ENCODE data around the gene AQR.
"Not testable (repeated sequence)": the region's sequence is repeated elsewhere in the genome, so short reads cannot be mapped to it uniquely, and the experiment has no call there.

The AQR gene

DNA sequence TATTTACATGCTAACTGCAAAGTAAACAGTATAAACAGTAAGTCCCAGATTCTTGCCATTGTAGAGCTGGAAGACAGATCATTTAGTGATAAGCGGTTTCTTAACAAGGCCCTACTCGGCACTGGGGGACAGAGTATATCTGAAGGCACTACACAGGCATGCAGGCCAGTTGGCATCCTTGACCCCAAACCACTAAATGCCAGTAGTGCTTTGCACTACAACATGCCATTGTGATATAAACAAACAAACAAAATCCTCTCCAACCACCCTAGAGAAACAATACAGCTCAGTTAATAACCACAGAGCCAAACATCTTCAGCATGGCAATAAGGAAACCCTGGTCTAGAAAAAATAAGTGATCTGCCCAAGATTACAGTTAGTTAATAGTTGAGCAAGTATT is 5.3 kb downstream of the AQR start:
- Histone ChIP-seq H3K4me1 (peaks cover 33% of the 10 kb centered on the region), H4K20me1 (peaks cover 82% of the 10 kb centered on the region), H3K4me3 (no peak overlapping the region), H3K27ac (no peak overlapping the region), H3K27me3 (no peaks in the 10 kb centered on the region), H3K36me3 (peaks cover 65% of the 10 kb centered on the region), H3K9me3 (no peaks in the 10 kb centered on the region), H3K4me2 (no peak overlapping the region), H3K9ac (no peak overlapping the region)
- no peak for TF ChIP-seq Cebpa-rat (IDR thresholded peaks at IDR 0.05)

GRCh38 chr15:34953851-34954250 is 15.7 kb downstream of the AQR start:
- Histone ChIP-seq H3K36me3 (peaks cover 80% of the 10 kb centered on the region), H3K27ac (no peak overlapping the region), H4K20me1 (peaks cover 60% of the 10 kb centered on the region), H3K9me3 (no peaks in the 10 kb centered on the region), H3K27me3 (no peaks in the 10 kb centered on the region), H3K4me1 (no peaks in the 10 kb centered on the region), H3K4me3 (no peak overlapping the region), H3K9ac (no peak overlapping the region), H3K4me2 (no peak overlapping the region)
- TF ChIP-seq Cebpa-rat (IDR thresholded peaks at IDR 0.05) = no peak

GRCh38 chr15:34952481-34952880 is 17.1 kb downstream of the AQR start:
- no peak overlapping the region for H3K9ac ChIP-seq
- no peak overlapping the region for H3K27ac ChIP-seq
- no peaks in the 10 kb centered on the region for H3K9me3 ChIP-seq
- no peaks in the 10 kb centered on the region for H3K27me3 ChIP-seq
- peaks cover 46% of the 10 kb centered on the region for H4K20me1 ChIP-seq
- no peak overlapping the region for H3K4me3 ChIP-seq
- no peak overlapping the region for H3K4me2 ChIP-seq
- no peak for TF ChIP-seq Cebpa-rat (IDR thresholded peaks at IDR 0.05)
- no peaks in the 10 kb centered on the region for H3K4me1 ChIP-seq
- peaks cover 85% of the 10 kb centered on the region for H3K36me3 ChIP-seq

- TF ChIP-seq Cebpa-rat (IDR thresholded peaks at IDR 0.05) = no peak
- Histone ChIP-seq H3K9me3 (no peaks in the 10 kb centered on the region), H3K4me3 (no peak overlapping the region), H3K36me3 (peaks cover 87% of the 10 kb centered on the region), H3K9ac (no peak overlapping the region), H3K4me2 (no peak overlapping the region), H3K4me1 (no peaks in the 10 kb centered on the region), H3K27me3 (no peaks in the 10 kb centered on the region), H3K27ac (no peak overlapping the region), H4K20me1 (peaks cover 41% of the 10 kb centered on the region)
These were observed 17.5 kb downstream of the AQR start for GRCh38 chr15:34951993-34952392.

GRCh38 chr15:34944936-34945335 is 24.6 kb downstream of the AQR start:
- Histone ChIP-seq H4K20me1 (no peaks in the 10 kb centered on the region), H3K4me3 (no peak overlapping the region), H3K4me1 (no peaks in the 10 kb centered on the region), H3K9me3 (no peaks in the 10 kb centered on the region), H3K27ac (no peak overlapping the region), H3K9ac (no peak overlapping the region), H3K27me3 (no peaks in the 10 kb centered on the region), H3K36me3 (peaks cover 74% of the 10 kb centered on the region), H3K4me2 (no peak overlapping the region)
- no peak for TF ChIP-seq Cebpa-rat (IDR thresholded peaks at IDR 0.05)

- peaks cover 74% of the 10 kb centered on the region for H3K36me3 ChIP-seq
- no peaks in the 10 kb centered on the region for H3K27me3 ChIP-seq
- no peak overlapping the region for H3K9ac ChIP-seq
- no peaks in the 10 kb centered on the region for H3K9me3 ChIP-seq
- H3K27ac ChIP-seq = no peak overlapping the region
- H4K20me1 ChIP-seq = no peaks in the 10 kb centered on the region
- H3K4me1 ChIP-seq = no peaks in the 10 kb centered on the region
- H3K4me2 ChIP-seq = no peak overlapping the region
- no peak for TF ChIP-seq Cebpa-rat (IDR thresholded peaks at IDR 0.05)
- no peak overlapping the region for H3K4me3 ChIP-seq
These were observed 25.8 kb downstream of the AQR start for GRCh38 chr15:34943711-34944110.

GRCh38 chr15:34943264-34943663 is 26.3 kb downstream of the AQR start:
- H3K36me3 ChIP-seq = peaks cover 74% of the 10 kb centered on the region
- not testable (repeated sequence) for H3K4me2 ChIP-seq, H3K27me3 ChIP-seq, H3K4me1 ChIP-seq, H3K9ac ChIP-seq, H4K20me1 ChIP-seq, H3K27ac ChIP-seq, H3K9me3 ChIP-seq, H3K4me3 ChIP-seq

GRCh38 chr15:34942363-34942762 is 27.2 kb downstream of the AQR start:
- H4K20me1 ChIP-seq = no peaks in the 10 kb centered on the region
- H3K9me3 ChIP-seq = no peaks in the 10 kb centered on the region
- H3K36me3 ChIP-seq = peaks cover 74% of the 10 kb centered on the region
- H3K4me1 ChIP-seq = no peaks in the 10 kb centered on the region
- H3K4me3 ChIP-seq = no peak overlapping the region
- no peaks in the 10 kb centered on the region for H3K27me3 ChIP-seq
- no peak overlapping the region for H3K4me2 ChIP-seq
- no peak overlapping the region for H3K9ac ChIP-seq
- no peak for TF ChIP-seq Cebpa-rat (IDR thresholded peaks at IDR 0.05)
- no peak overlapping the region for H3K27ac ChIP-seq

DNA sequence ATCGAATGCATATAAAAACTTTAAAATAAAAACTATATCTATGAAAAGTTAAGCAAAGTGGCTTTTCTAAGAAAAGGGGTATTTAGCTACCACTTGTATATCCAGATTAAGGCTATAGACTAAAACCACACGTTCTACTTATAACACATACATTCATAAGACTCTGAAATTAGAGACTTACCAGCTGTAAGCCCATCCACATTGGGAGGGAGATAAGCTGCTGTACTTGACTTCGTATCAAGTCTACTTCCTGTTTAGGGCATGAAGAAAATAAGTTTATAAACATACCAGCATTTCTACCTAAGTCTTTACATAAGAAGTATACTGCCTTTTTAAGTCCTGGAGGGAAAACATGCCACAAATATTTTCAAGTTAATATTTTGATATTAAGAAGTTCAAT is 27.7 kb downstream of the AQR start:
- Histone ChIP-seq H3K36me3 (peaks cover 80% of the 10 kb centered on the region), H4K20me1 (no peaks in the 10 kb centered on the region), H3K27ac (no peak overlapping the region), H3K4me2 (no peak overlapping the region), H3K27me3 (no peaks in the 10 kb centered on the region), H3K9ac (no peak overlapping the region), H3K4me1 (no peaks in the 10 kb centered on the region), H3K9me3 (no peaks in the 10 kb centered on the region), H3K4me3 (no peak overlapping the region)
- TF ChIP-seq Cebpa-rat (IDR thresholded peaks at IDR 0.05) = no peak

DNA sequence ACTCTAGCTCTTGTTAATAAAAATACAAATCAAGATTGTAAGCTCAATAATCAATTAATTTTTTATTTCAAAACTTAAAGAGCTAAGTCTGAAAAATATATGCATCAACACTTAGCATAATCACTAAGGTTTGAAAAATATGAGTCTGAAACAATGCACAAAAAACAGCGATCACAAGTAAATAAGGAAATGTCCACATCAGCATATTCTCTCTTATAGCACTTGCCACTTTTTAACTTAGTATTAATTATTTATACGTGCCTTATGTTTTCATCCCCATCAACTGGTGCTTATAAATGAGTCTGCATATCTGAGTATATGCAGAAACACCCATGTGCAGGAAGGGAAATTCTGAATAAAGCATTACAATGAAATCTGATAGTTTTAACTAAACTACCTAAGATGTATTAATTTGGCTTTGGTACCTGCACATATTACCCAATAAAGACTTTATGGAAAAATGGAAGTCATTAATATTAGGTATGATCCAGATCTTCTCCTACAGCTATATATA is 28.3 kb downstream of the AQR start:
- H3K27me3 ChIP-seq = no peaks in the 10 kb centered on the region
- H3K9ac ChIP-seq = no peak overlapping the region
- TF ChIP-seq Cebpa-rat (IDR thresholded peaks at IDR 0.05) = no peak
- H4K20me1 ChIP-seq = no peaks in the 10 kb centered on the region
- H3K4me3 ChIP-seq = no peak overlapping the region
- H3K9me3 ChIP-seq = no peaks in the 10 kb centered on the region
- no peak overlapping the region for H3K27ac ChIP-seq
- H3K4me1 ChIP-seq = no peaks in the 10 kb centered on the region
- no peak overlapping the region for H3K4me2 ChIP-seq
- H3K36me3 ChIP-seq = peaks cover 85% of the 10 kb centered on the region

GRCh38 chr15:34933432-34933975 is 36.0 kb downstream of the AQR start:
- H3K36me3 ChIP-seq = peaks cover 87% of the 10 kb centered on the region

DNA sequence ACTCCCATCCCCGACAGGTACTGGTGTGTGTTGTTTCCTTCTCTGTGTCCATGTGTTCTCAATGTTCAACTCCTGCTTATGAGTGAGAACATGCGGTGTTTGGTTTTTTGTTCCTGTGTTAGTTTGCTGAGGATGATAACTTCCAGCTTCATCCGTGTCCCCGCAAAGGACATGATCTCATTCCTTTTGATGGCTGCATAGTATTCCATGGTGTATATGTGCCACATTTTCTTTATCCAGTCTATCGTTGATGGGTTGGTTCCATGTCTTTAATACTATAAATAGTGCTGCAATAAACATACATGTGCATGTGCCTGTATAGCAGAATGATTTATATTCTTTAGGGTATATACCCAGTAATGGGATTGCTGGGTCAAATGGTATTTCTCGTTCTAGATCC is 41.2 kb downstream of the AQR start:
- H3K9me3 ChIP-seq, H3K4me2 ChIP-seq, H3K27me3 ChIP-seq, H3K9ac ChIP-seq, H3K4me3 ChIP-seq, H4K20me1 ChIP-seq, H3K4me1 ChIP-seq, H3K27ac ChIP-seq: not testable (repeated sequence)
- H3K36me3 ChIP-seq = peaks cover 82% of the 10 kb centered on the region

More at GRCh38 chr15:34933432-34933975, 36.0 kb downstream of the AQR start:
- TF ChIP-seq Cebpa-rat (IDR thresholded peaks at IDR 0.05) = no peak
- peaks cover 6% of the 10 kb centered on the region for H3K9me3 ChIP-seq
- H3K9ac ChIP-seq = no peak overlapping the region
- no peaks in the 10 kb centered on the region for H3K27me3 ChIP-seq
- H3K4me3 ChIP-seq = no peak overlapping the region
- no peak overlapping the region for H3K4me2 ChIP-seq
- no peak overlapping the region for H3K27ac ChIP-seq
- H4K20me1 ChIP-seq = no peaks in the 10 kb centered on the region
- no peaks in the 10 kb centered on the region for H3K4me1 ChIP-seq
